ENCODE measurements around the gene REC114. TPM values are rescaled to one million over a fixed set of nuclear protein-coding genes. Genes with fewer than 3 reads are reported as not detected.
"Not testable (repeated sequence)": the region's sequence is repeated elsewhere in the genome, so short reads cannot be mapped to it uniquely, and the experiment has no call there.

The REC114 gene, protein sequence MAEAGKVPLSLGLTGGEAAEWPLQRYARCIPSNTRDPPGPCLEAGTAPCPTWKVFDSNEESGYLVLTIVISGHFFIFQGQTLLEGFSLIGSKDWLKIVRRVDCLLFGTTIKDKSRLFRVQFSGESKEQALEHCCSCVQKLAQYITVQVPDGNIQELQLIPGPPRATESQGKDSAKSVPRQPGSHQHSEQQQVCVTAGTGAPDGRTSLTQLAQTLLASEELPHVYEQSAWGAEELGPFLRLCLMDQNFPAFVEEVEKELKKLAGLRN
- polyA plus RNA-seq (2013, experiment 1 of 2) = not detected
- polyA plus RNA-seq (2013, experiment 2 of 2) = not detected

DNA sequence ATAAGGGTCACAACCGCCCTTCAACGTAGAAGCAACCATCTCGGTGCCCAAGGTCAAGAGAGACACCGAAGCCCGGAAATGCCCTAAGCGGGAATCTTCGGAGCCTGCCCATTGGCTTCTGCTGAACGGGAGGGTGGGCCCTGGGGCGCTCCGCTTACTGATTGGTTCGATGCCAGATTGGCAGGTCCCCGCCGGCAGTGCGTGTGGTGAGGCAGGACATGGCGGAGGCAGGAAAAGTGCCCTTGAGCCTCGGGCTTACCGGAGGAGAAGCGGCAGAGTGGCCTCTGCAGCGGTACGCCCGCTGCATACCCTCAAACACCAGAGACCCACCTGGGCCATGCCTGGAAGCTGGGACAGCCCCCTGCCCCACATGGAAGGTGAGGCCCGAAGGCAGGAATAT is at the start of gene REC114:
REC114 (plus strand) TSS at position 197 of the 400 bp plus-strand sequence; CDS start at position 219, 22 bp downstream.
- Histone ChIP-seq H3K4me3 (ENCODE audit: low read length) (no peak within 1 kb of the TSS), H3K27ac (ENCODE audit: low read depth, low read length) (no peak within 1 kb of the TSS), H3K4me1 (ENCODE audit: insufficient read depth, low read length) (no peaks in the 10 kb centered on the region), H3K9ac (ENCODE audit: low read depth, low read length) (no peak within 1 kb of the TSS), H3K27me3 (ENCODE audit: insufficient read depth, low read length) (no peaks in the 10 kb centered on the region), H3K9me3 (ENCODE audit: insufficient read depth, low read depth, low read length) (no peaks in the 10 kb centered on the region), H3K36me3 (ENCODE audit: insufficient read depth, low read length) (no peaks in the 10 kb centered on the region)
- WGBS = 95% methylated on average over 22 of the region's 22 CpGs

DNA sequence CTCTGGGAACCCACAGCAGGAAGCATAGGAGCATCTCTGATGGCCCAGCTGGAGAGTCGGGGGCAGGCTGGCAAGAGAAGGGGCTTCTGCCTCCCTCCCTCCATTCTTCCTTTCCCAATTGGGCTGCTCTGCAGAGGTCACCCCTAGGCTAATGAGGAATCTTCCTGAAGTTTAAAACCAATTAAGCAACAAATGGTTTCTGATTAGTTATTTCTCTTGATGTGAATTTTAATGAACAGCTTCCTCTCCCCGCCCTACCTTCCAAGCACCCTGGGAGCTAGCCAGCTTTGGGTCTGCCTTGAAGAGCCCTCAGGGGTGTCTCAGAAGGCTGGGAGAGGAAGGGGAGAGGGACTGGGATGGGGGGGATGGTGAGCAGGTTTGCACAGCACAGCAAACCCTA is 49.6 kb upstream of the REC114 start:
- Histone ChIP-seq H3K36me3 (ENCODE audit: insufficient read depth, low read length) (no peaks in the 10 kb centered on the region), H3K9ac (ENCODE audit: low read depth, low read length) (no peak overlapping the region), H3K4me3 (ENCODE audit: low read length) (no peak overlapping the region), H3K9me3 (ENCODE audit: insufficient read depth, low read depth, low read length) (no peaks in the 10 kb centered on the region), H3K4me1 (ENCODE audit: insufficient read depth, low read length) (peaks cover 29% of the 10 kb centered on the region), H3K27me3 (ENCODE audit: insufficient read depth, low read length) (no peaks in the 10 kb centered on the region), H3K27ac (ENCODE audit: low read depth, low read length) (no peak overlapping the region)
- WGBS = 84% methylated on average over 2 of the region's 2 CpGs

DNA sequence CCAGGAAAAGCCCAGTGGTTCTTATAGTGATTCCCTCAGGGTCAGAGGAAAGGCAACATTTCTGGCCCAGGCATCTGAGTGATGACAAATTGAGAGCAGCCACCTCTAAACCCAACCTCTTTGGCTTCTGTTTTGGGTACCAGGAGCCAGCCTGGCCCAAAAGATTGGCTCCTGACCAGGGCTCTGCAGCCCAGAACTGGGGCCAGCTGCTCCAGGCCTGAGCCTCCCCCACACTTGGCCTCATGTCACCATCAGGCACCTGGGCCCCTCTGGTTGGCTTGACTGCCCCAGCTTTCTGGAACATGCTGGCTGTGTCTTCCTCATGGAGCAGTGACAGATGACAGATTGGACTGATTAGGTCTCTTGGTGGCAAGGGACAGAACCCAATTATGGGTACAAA is 48.2 kb upstream of the REC114 start:
- no peak overlapping the region for H3K4me3 ChIP-seq (ENCODE audit: low read length)
- no peak overlapping the region for H3K27ac ChIP-seq (ENCODE audit: low read depth, low read length)
- H3K36me3 ChIP-seq (ENCODE audit: insufficient read depth, low read length) = no peaks in the 10 kb centered on the region
- H3K4me1 ChIP-seq (ENCODE audit: insufficient read depth, low read length) = peaks cover 26% of the 10 kb centered on the region; the same call in 1 of the 2 replicates
- no peaks in the 10 kb centered on the region for H3K27me3 ChIP-seq (ENCODE audit: insufficient read depth, low read length)
- H3K9ac ChIP-seq (ENCODE audit: low read depth, low read length) = no peak overlapping the region
- H3K9me3 ChIP-seq (ENCODE audit: insufficient read depth, low read depth, low read length) = no peaks in the 10 kb centered on the region

DNA sequence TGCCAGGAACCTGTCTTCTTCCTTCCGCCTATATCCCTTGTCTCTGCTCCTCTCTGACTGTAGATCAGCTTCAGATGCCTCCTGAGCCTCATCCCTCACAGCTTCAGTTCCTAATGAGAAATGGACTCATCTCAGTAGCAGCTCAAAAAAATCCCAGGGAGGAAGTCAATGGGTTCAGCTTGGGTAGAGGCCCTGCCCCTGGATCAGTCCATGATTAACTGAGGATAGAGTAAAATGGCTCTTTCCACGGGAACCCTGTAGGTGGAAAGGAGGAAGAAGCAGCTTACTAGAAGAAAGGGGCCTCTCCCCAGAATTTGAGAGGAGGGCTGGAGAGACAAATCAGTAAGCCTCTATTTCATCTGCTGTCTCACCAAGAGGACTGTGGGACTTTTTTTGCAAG is 47.3 kb upstream of the REC114 start:
- Histone ChIP-seq H3K36me3 (ENCODE audit: insufficient read depth, low read length) (no peaks in the 10 kb centered on the region), H3K9ac (ENCODE audit: low read depth, low read length) (no peak overlapping the region), H3K4me3 (ENCODE audit: low read length) (no peak overlapping the region), H3K4me1 (ENCODE audit: insufficient read depth, low read length) (peaks cover 22% of the 10 kb centered on the region; the same call in 1 of the 2 replicates), H3K27ac (ENCODE audit: low read depth, low read length) (no peak overlapping the region), H3K27me3 (ENCODE audit: insufficient read depth, low read length) (no peaks in the 10 kb centered on the region), H3K9me3 (ENCODE audit: insufficient read depth, low read depth, low read length) (no peaks in the 10 kb centered on the region)
- WGBS = 95% methylated on average over 2 of the region's 2 CpGs

DNA sequence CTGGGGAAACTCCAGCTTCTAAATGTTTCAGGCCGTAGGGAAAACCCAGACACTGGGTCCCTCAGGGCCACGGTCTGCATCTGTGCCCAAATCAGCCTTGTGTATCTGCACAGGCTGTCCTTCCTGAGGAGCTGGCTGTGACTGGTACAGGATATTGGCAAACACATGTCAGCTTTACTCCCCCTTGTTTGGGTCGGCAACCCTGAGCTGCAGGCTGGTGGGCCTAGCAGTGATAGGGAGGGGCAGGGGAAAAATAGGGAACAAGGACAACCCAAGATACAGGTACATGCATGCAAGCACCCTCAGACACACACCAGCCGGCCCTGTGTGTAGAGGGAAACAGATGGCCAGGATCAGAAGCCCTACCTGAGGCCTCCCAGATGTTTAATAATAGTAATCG is 45.5 kb upstream of the REC114 start:
- Histone ChIP-seq H3K4me3 (ENCODE audit: low read length) (no peak overlapping the region), H3K27ac (ENCODE audit: low read depth, low read length) (no peak overlapping the region), H3K9ac (ENCODE audit: low read depth, low read length) (no peak overlapping the region), H3K4me1 (ENCODE audit: insufficient read depth, low read length) (peaks cover 22% of the 10 kb centered on the region; the same call in 1 of the 2 replicates), H3K27me3 (ENCODE audit: insufficient read depth, low read length) (no peaks in the 10 kb centered on the region), H3K36me3 (ENCODE audit: insufficient read depth, low read length) (no peaks in the 10 kb centered on the region), H3K9me3 (ENCODE audit: insufficient read depth, low read depth, low read length) (no peaks in the 10 kb centered on the region)
- WGBS = 82% methylated on average over 5 of the region's 5 CpGs

DNA sequence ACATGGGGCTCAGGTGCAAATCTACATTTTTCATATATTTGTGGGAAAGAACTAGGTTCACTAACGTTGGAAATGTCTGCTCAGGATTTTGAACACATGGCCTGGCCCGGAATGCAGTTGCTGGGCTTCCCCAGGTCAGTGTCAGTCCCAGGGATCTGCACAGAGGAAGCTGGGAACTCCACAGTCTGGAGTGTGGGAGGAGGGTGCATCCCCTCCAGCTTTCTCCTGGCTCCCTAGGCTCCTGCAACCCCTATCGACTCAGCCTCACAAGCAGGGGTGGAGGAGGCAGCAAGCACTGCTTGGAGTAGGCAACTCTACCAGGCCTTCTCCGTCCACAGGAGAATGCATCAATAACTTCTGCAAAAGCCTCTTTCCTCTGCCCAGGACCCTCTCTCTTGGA is 44.1 kb upstream of the REC114 start:
- Histone ChIP-seq H3K36me3 (ENCODE audit: insufficient read depth, low read length) (no peaks in the 10 kb centered on the region), H3K27me3 (ENCODE audit: insufficient read depth, low read length) (no peaks in the 10 kb centered on the region), H3K9me3 (ENCODE audit: insufficient read depth, low read depth, low read length) (no peaks in the 10 kb centered on the region), H3K4me3 (ENCODE audit: low read length) (no peak overlapping the region), H3K27ac (ENCODE audit: low read depth, low read length) (no peak overlapping the region), H3K4me1 (ENCODE audit: insufficient read depth, low read length) (peaks cover 18% of the 10 kb centered on the region; the same call in 1 of the 2 replicates), H3K9ac (ENCODE audit: low read depth, low read length) (no peak overlapping the region)
- 89% methylated on average over 4 of the region's 4 CpGs for WGBS

DNA sequence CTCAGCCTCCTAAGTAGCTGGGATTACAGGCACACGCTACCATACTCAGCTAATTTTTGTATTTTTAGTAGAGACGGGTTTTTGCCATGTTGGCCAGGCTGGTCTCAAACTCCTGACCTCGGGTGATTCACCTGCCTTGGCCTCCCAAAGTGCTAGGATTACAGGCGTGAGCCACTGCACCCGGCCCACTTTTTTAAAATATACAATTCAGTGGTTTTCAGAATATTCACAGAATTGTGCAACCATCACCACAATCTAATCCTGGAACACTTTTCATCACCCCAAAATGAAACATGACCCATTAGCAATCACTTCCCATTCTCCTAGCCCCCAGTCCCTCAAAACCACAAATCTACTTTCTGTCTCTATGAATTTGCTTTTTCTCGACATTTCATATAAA is 42.7 kb upstream of the REC114 start:
- H3K4me3 ChIP-seq (ENCODE audit: low read length); H3K9ac ChIP-seq (ENCODE audit: low read depth, low read length); H3K27me3 ChIP-seq (ENCODE audit: insufficient read depth, low read length); H3K9me3 ChIP-seq (ENCODE audit: insufficient read depth, low read depth, low read length); H3K36me3 ChIP-seq (ENCODE audit: insufficient read depth, low read length); H3K27ac ChIP-seq (ENCODE audit: low read depth, low read length): not testable (repeated sequence)
- 89% methylated on average over 5 of the region's 6 CpGs for WGBS
- peaks cover 18% of the 10 kb centered on the region; the same call in 1 of the 2 replicates for H3K4me1 ChIP-seq (ENCODE audit: insufficient read depth, low read length)

DNA sequence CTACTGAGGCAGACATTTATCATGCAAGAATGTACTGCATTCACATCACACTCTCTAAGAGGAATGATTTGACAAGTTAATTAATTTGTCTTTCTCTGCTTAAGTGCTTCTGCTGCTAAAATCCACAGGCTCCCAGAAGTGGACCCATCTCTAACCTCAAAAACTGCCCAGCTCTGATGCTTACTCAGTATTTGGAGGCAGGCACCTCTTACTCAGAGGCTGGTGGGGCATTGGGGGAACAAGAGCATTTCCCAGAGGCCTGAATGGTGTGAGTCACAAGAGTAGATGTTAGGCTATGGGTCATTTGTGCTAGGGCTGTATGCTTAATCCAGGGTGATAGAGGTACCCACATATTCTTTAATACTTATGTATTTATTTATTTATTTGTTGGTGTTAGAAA is 39.8 kb upstream of the REC114 start:
- no peaks in the 10 kb centered on the region for H3K27me3 ChIP-seq (ENCODE audit: insufficient read depth, low read length)
- no peak overlapping the region for H3K27ac ChIP-seq (ENCODE audit: low read depth, low read length)
- H3K4me1 ChIP-seq (ENCODE audit: insufficient read depth, low read length) = peaks cover 6% of the 10 kb centered on the region; the same call in 1 of the 2 replicates
- H3K36me3 ChIP-seq (ENCODE audit: insufficient read depth, low read length) = no peaks in the 10 kb centered on the region
- H3K4me3 ChIP-seq (ENCODE audit: low read length) = no peak overlapping the region
- no peaks in the 10 kb centered on the region for H3K9me3 ChIP-seq (ENCODE audit: insufficient read depth, low read depth, low read length)
- no peak overlapping the region for H3K9ac ChIP-seq (ENCODE audit: low read depth, low read length)

DNA sequence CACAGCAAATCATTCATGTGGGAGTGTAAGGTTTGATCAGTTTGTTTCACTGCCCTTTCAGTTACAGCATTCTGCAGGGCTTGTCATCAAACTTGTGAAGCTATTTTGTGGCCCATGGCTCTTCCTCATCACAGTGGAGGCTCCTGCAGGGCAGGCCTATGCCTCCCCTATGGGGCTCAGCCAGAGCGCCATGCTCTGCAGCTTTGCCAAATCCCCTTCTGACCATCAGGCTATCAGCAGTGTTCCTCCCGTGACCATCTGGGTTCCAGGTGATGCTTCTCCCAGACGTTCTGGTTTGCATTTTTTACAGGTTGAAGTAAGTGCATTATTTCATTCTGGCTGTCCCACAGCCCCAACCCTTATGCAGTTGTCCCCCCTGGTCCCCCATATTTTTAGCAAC is 28.1 kb upstream of the REC114 start:
- H3K27ac ChIP-seq (ENCODE audit: low read depth, low read length) = no peak overlapping the region
- H3K4me1 ChIP-seq (ENCODE audit: insufficient read depth, low read length) = no peaks in the 10 kb centered on the region
- H3K4me3 ChIP-seq (ENCODE audit: low read length) = no peak overlapping the region
- H3K36me3 ChIP-seq (ENCODE audit: insufficient read depth, low read length) = no peaks in the 10 kb centered on the region
- WGBS = 69% methylated on average over 3 of the region's 3 CpGs
- no peaks in the 10 kb centered on the region for H3K27me3 ChIP-seq (ENCODE audit: insufficient read depth, low read length)
- H3K9me3 ChIP-seq (ENCODE audit: insufficient read depth, low read depth, low read length) = no peaks in the 10 kb centered on the region
- no peak overlapping the region for H3K9ac ChIP-seq (ENCODE audit: low read depth, low read length)

DNA sequence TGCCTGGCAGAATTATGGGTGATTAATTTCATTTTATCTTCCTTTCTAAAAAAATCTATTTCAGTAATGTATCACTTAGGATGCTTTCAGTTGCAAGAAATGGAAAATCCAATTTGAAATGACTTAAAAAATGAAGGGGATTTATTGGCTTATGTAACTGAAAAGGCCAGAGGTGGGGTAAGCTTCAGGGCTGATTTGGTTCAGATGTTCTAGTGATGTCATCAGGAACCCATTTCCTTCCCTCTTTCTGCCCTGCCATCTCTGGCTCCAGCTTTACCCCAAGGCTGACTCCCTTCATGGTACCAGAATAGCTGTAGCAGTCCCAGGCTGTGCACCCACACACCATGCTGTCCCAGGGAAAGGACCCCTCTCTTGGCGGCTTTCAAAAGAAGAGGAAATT is 18.5 kb upstream of the REC114 start:
- no peaks in the 10 kb centered on the region for H3K36me3 ChIP-seq (ENCODE audit: insufficient read depth, low read length)
- peaks cover 5% of the 10 kb centered on the region; the same call in 1 of the 2 replicates for H3K4me1 ChIP-seq (ENCODE audit: insufficient read depth, low read length)
- H3K27me3 ChIP-seq (ENCODE audit: insufficient read depth, low read length) = no peaks in the 10 kb centered on the region
- H3K9me3 ChIP-seq (ENCODE audit: insufficient read depth, low read depth, low read length) = no peaks in the 10 kb centered on the region
- 92% methylated on average over 1 of the region's 1 CpG for WGBS
- H3K27ac ChIP-seq (ENCODE audit: low read depth, low read length) = no peak overlapping the region
- no peak overlapping the region for H3K9ac ChIP-seq (ENCODE audit: low read depth, low read length)
- H3K4me3 ChIP-seq (ENCODE audit: low read length) = no peak overlapping the region

DNA sequence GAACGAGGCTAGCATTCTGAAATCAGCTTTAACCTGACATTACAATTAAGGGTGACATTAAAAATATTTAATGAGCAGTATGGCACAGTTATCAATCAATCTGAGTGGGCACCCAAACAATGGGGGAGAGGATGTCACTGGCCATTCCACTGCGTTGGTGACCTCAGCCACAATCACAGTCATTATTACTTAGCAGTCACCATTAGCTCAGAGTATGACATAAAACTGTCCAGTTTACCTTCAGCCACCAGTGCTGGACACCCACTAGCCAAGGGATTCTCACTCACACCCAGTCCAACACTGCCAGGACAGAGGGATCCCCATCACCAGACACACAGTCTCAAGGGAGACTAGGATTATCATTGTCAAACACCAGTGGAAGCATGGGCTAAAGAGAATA is 17.5 kb upstream of the REC114 start:
- Histone ChIP-seq H3K4me1 (ENCODE audit: insufficient read depth, low read length) (peaks cover 5% of the 10 kb centered on the region; the same call in 1 of the 2 replicates), H3K36me3 (ENCODE audit: insufficient read depth, low read length) (no peaks in the 10 kb centered on the region), H3K9me3 (ENCODE audit: insufficient read depth, low read depth, low read length) (no peaks in the 10 kb centered on the region), H3K4me3 (ENCODE audit: low read length) (no peak overlapping the region), H3K27me3 (ENCODE audit: insufficient read depth, low read length) (no peaks in the 10 kb centered on the region), H3K27ac (ENCODE audit: low read depth, low read length) (no peak overlapping the region), H3K9ac (ENCODE audit: low read depth, low read length) (no peak overlapping the region)
- 89% methylated on average over 1 of the region's 2 CpGs for WGBS
